ENCODE data around the gene PRKCE.
A peak's percentile ranks its signal among the peaks of the same experiment; 100 is the strongest.

The PRKCE gene

DNA sequence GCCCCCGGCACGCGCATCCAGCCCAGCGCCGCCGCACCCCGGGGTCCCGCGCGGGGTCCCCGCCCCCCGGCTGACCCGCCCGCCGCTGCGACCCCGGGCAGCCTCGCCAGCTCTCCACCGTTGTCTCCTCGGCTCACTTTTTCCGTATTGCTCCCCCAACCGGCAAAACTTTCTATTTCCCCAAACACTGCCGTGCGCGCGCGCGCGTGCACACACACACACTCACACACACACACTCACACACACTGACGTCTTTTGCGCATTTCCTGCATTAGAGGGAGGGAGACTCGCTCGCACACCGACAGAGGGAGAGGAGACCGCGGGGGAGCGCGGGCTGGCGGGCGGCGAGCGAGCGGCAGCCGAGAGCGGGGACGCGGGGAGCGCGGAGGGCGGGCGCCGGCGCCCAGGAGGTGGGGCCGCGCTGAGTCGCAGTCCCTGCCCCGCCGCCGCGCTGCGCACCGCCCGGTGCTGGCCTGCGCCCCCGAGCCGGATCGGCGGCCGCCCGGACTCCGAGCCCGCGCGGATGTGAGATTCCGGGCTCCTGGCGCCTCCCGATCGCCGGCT lies 542 bp upstream of the PRKCE start:
- H3K36me3 ChIP-seq (ENCODE audit: insufficient read depth, low read length): no peaks in the 10 kb centered on the region
- H3K27me3 ChIP-seq (ENCODE audit: control insufficient read depth in 1 of 2, insufficient read depth in 2 of 2, low read length in 2 of 2): no peaks in the 10 kb centered on the region
- peaks cover 50% of the 10 kb centered on the region for H3K4me1 ChIP-seq (ENCODE audit: insufficient read depth, low read length)
- H3K9me3 ChIP-seq (ENCODE audit: low read length): no peaks in the 10 kb centered on the region
- peak overlapping the region; percentile 99 for H3K27ac ChIP-seq (ENCODE audit: low read depth, low read length)
- H3K4me3 ChIP-seq (ENCODE audit: low read depth in 1 of 2, low read length in 2 of 2): peak overlapping the region; percentile 88 to 94
- peak overlapping the region; percentile 99 for H3K9ac ChIP-seq (ENCODE audit: low read length)

- Histone ChIP-seq H3K9me3 (ENCODE audit: low read length) (no peaks in the 10 kb centered on the region), H3K27ac (ENCODE audit: low read depth, low read length) (peak overlapping the region; percentile 86), H3K27me3 (ENCODE audit: control insufficient read depth in 1 of 2, insufficient read depth in 2 of 2, low read length in 2 of 2) (no peaks in the 10 kb centered on the region), H3K4me3 (ENCODE audit: low read depth in 1 of 2, low read length in 2 of 2) (peak overlapping the region; percentile 88 to 94), H3K9ac (ENCODE audit: low read length) (peak overlapping the region; percentile 78), H3K4me1 (ENCODE audit: insufficient read depth, low read length) (peaks cover 55% of the 10 kb centered on the region), H3K36me3 (ENCODE audit: insufficient read depth, low read length) (no peaks in the 10 kb centered on the region)
These were observed 886 bp downstream of the PRKCE start for GRCh38 chr2:45652090-45653031.

DNA sequence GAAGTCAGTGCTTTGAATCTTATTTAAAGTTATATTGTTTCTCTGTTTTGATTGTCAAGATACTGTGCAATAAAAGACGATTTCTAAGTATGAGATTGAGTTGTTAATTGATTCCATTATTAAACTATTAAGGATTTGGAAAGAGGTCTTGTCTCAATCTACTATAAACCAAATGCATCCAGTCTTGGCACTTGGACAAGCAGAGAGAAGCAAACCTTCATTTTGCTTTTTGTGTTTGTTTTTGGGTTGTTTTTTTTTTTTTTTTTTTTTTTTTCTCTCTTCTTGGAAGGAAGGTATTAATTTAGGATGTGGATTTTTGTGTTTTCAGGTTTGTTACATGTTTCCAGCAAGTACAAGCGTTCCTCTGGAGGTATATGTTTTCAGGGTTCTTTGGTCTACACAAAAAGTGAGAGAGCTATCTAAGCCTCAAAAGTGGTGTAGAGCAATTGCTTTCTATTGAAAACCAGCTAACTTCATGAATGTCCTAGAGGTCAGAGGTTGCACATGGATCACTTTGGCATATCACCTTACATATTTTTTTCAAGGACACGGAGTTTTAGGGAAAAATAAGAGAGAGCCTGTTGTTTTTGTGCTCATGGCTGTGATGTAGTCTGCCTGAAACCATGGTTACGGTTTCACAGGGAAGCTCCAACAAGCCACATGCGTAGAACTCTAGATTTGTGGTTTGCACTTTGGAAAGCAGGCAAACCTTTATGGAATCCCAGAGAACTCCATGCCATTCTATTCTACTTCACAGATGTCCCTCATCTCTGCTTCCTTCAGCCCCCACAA lies 1.8 kb downstream of the PRKCE start:
- peak overlapping the region in 1 of 2 donors; percentile 94 for H3K4me3 ChIP-seq (ENCODE audit: low read depth in 1 of 2, low read length in 2 of 2)
- H3K4me1 ChIP-seq (ENCODE audit: insufficient read depth, low read length): peaks cover 51% of the 10 kb centered on the region
- H3K9ac ChIP-seq (ENCODE audit: low read length): peak overlapping the region; percentile 78
- H3K9me3 ChIP-seq (ENCODE audit: low read length): no peaks in the 10 kb centered on the region
- no peaks in the 10 kb centered on the region for H3K36me3 ChIP-seq (ENCODE audit: insufficient read depth, low read length)
- H3K27ac ChIP-seq (ENCODE audit: low read depth, low read length): no peak overlapping the region
- no peaks in the 10 kb centered on the region for H3K27me3 ChIP-seq (ENCODE audit: control insufficient read depth in 1 of 2, insufficient read depth in 2 of 2, low read length in 2 of 2)

GRCh38 chr2:45654250-45654649 lies 2.8 kb downstream of the PRKCE start:
- Histone ChIP-seq H3K9me3 (ENCODE audit: low read length) (no peaks in the 10 kb centered on the region), H3K27ac (ENCODE audit: low read depth, low read length) (no peak overlapping the region), H3K36me3 (ENCODE audit: insufficient read depth, low read length) (no peaks in the 10 kb centered on the region), H3K4me1 (ENCODE audit: insufficient read depth, low read length) (peaks cover 46% of the 10 kb centered on the region), H3K27me3 (ENCODE audit: control insufficient read depth in 1 of 2, insufficient read depth in 2 of 2, low read length in 2 of 2) (no peaks in the 10 kb centered on the region), H3K4me3 (ENCODE audit: low read depth in 1 of 2, low read length in 2 of 2) (peak overlapping the region in 1 of 2 donors; percentile 29), H3K9ac (ENCODE audit: low read length) (no peak overlapping the region)

DNA sequence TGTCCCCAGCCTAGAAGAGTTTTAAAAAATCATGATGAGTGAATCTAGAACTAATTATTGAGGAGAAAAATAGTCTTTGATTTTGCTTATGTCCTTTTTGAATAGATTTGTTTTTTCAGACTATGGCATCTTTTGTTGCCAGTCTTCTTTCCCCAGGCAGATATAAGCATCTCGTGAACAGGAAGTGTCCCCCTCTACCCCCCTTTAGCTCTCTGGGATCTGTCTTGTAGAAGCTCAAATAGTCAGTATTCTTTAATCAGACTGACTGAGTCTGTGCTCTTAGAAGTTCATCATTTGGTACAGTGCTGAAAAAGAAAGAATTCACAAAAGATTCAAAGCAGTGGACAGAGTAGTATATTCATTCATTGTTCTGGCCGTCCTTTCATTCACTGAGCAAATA lies 10.4 kb downstream of the PRKCE start:
- H3K9me3 ChIP-seq (ENCODE audit: low read length): no peaks in the 10 kb centered on the region
- H3K36me3 ChIP-seq (ENCODE audit: insufficient read depth, low read length): no peaks in the 10 kb centered on the region
- H3K4me3 ChIP-seq (ENCODE audit: low read depth in 1 of 2, low read length in 2 of 2): no peak overlapping the region
- H3K9ac ChIP-seq (ENCODE audit: low read length): no peak overlapping the region
- no peaks in the 10 kb centered on the region for H3K27me3 ChIP-seq (ENCODE audit: control insufficient read depth in 1 of 2, insufficient read depth in 2 of 2, low read length in 2 of 2)
- no peak overlapping the region for H3K27ac ChIP-seq (ENCODE audit: low read depth, low read length)
- H3K4me1 ChIP-seq (ENCODE audit: insufficient read depth, low read length): peaks cover 26% of the 10 kb centered on the region

GRCh38 chr2:45664635-45665261 lies 13.3 kb downstream of the PRKCE start:
- no peak overlapping the region for H3K9ac ChIP-seq (ENCODE audit: low read length)
- peaks cover 21% of the 10 kb centered on the region for H3K4me1 ChIP-seq (ENCODE audit: insufficient read depth, low read length)
- H3K36me3 ChIP-seq (ENCODE audit: insufficient read depth, low read length): no peaks in the 10 kb centered on the region
- H3K27me3 ChIP-seq (ENCODE audit: control insufficient read depth in 1 of 2, insufficient read depth in 2 of 2, low read length in 2 of 2): no peaks in the 10 kb centered on the region
- no peak overlapping the region for H3K27ac ChIP-seq (ENCODE audit: low read depth, low read length)
- H3K9me3 ChIP-seq (ENCODE audit: low read length): no peaks in the 10 kb centered on the region
- H3K4me3 ChIP-seq (ENCODE audit: low read depth in 1 of 2, low read length in 2 of 2): no peak overlapping the region

DNA sequence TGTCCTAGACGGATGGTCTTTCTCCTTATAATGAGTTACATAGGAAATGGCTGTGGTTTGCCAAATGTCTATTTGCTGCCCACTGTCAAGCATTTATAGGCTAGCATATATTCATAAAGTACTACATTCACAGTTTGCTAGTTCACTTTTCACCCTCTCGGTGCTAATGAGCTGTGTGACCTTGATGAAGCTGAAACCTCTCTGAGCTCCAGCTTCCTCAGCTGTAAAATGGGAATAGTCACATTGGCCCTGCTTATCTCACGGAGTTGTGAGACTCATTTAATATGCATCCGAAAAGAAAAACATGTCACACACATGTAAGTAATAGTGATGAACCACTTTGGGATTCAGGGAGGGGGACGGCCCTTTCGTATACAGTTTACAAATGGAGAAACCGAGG lies 17.0 kb downstream of the PRKCE start:
- no peaks in the 10 kb centered on the region for H3K9me3 ChIP-seq (ENCODE audit: low read length)
- H3K36me3 ChIP-seq (ENCODE audit: insufficient read depth, low read length): no peaks in the 10 kb centered on the region
- no peak overlapping the region for H3K27ac ChIP-seq (ENCODE audit: low read depth, low read length)
- no peaks in the 10 kb centered on the region for H3K27me3 ChIP-seq (ENCODE audit: control insufficient read depth in 1 of 2, insufficient read depth in 2 of 2, low read length in 2 of 2)
- no peak overlapping the region for H3K4me3 ChIP-seq (ENCODE audit: low read depth in 1 of 2, low read length in 2 of 2)
- peaks cover 10% of the 10 kb centered on the region for H3K4me1 ChIP-seq (ENCODE audit: insufficient read depth, low read length)
- no peak overlapping the region for H3K9ac ChIP-seq (ENCODE audit: low read length)

- Histone ChIP-seq H3K9ac (ENCODE audit: low read length) (no peak overlapping the region), H3K27me3 (ENCODE audit: control insufficient read depth in 1 of 2, insufficient read depth in 2 of 2, low read length in 2 of 2) (no peaks in the 10 kb centered on the region), H3K36me3 (ENCODE audit: insufficient read depth, low read length) (no peaks in the 10 kb centered on the region), H3K4me1 (ENCODE audit: insufficient read depth, low read length) (peaks cover 14% of the 10 kb centered on the region), H3K4me3 (ENCODE audit: low read depth in 1 of 2, low read length in 2 of 2) (no peak overlapping the region), H3K9me3 (ENCODE audit: low read length) (no peaks in the 10 kb centered on the region), H3K27ac (ENCODE audit: low read depth, low read length) (no peak overlapping the region)
These were observed 17.6 kb downstream of the PRKCE start for GRCh38 chr2:45669032-45669486.

- no peak overlapping the region for H3K27ac ChIP-seq (ENCODE audit: low read depth, low read length)
- peaks cover 21% of the 10 kb centered on the region for H3K4me1 ChIP-seq (ENCODE audit: insufficient read depth, low read length)
- H3K9ac ChIP-seq (ENCODE audit: low read length): no peak overlapping the region
- H3K4me3 ChIP-seq (ENCODE audit: low read depth in 1 of 2, low read length in 2 of 2): no peak overlapping the region
- no peaks in the 10 kb centered on the region for H3K36me3 ChIP-seq (ENCODE audit: insufficient read depth, low read length)
- no peaks in the 10 kb centered on the region for H3K27me3 ChIP-seq (ENCODE audit: control insufficient read depth in 1 of 2, insufficient read depth in 2 of 2, low read length in 2 of 2)
- no peaks in the 10 kb centered on the region for H3K9me3 ChIP-seq (ENCODE audit: low read length)
These were observed 19.2 kb downstream of the PRKCE start for GRCh38 chr2:45670646-45671045.

DNA sequence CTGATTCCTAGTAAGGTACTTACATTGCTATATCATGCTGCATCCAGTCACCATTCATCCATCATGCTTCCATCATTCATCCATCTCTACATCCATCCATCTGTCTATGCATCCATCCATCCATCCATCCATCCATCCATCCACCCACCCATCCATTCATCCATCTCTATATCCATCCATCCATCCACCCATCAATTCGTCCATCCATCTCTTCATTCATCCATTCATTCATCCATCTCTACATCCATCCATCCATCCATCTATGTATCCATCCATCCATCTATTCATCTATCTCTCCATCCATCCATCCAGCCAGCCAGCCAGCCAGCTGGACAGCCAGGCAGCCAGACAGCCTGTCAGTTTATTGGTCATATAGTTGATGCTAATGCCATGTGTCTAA lies 20.7 kb downstream of the PRKCE start:
- Histone ChIP-seq H3K9me3 (ENCODE audit: low read length) (no peaks in the 10 kb centered on the region), H3K27me3 (ENCODE audit: control insufficient read depth in 1 of 2, insufficient read depth in 2 of 2, low read length in 2 of 2) (no peaks in the 10 kb centered on the region), H3K4me3 (ENCODE audit: low read depth in 1 of 2, low read length in 2 of 2) (no peak overlapping the region)

More for the DNA sequence above, 20.7 kb downstream of the PRKCE start:
- no peaks in the 10 kb centered on the region for H3K36me3 ChIP-seq (ENCODE audit: insufficient read depth, low read length)
- H3K9ac ChIP-seq (ENCODE audit: low read length): no peak overlapping the region
- no peak overlapping the region for H3K27ac ChIP-seq (ENCODE audit: low read depth, low read length)
- H3K4me1 ChIP-seq (ENCODE audit: insufficient read depth, low read length): peaks cover 33% of the 10 kb centered on the region

Measured in muscle layer of colon (tissue), 2 donors.